Stimulated activated CD8-positive, alpha-beta memory T cell treated with anti-CD3 and anti-CD28 coated beads, Interleukin-12 subunit alpha, Interleukin-12 subunit beta, amount 100 ng/mL, for 4 hours (primary cell): ENCODE data around the gene AIP.

Experiments used
- DNase-seq: peaks from one replicate; pipeline ENCODE4 v3.0.0-alpha.2; 2020; ENCODE audit warnings: low read depth

Gene AIP

DNA sequence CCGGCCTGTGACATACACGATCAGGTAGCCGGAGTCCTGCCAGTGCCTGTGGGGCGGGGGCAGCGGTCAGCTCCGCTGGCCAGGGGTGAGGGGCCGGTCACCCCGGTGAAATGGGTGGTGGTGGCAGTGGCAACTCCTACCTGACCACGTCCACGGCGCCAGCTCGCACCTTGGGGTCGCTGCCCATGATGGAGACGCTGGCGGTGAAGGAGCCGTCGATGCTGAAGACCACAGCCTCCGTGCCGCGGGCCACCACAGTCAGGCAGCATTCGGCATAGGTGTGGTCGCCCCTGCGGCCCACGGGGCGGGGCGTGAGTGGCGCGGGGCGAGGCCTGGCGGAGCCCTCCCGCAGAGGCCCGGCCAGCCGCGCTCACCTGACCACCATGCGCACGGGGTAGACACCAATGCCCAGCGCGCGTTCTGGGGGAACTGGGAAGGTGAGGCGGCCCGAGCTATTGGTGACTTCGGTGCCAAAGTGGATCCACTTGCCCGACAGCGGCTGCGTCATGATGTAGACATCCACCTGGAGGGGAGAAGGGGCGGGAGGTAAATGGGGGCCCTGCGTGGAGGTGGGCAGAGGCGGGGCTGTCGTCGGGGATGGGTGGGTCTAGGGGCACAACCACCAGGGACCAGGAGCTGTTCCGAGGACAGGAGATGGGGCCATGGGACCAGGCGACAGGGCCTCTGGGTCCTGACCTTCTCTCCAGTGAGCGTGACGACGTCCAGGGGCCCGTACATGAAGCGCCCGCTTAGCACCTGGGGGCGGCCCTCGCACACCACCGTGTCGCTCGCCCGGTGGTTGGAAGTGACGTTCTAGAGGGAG is 10.9 kb downstream of the AIP start:
- no peak for DNase-seq

DNA sequence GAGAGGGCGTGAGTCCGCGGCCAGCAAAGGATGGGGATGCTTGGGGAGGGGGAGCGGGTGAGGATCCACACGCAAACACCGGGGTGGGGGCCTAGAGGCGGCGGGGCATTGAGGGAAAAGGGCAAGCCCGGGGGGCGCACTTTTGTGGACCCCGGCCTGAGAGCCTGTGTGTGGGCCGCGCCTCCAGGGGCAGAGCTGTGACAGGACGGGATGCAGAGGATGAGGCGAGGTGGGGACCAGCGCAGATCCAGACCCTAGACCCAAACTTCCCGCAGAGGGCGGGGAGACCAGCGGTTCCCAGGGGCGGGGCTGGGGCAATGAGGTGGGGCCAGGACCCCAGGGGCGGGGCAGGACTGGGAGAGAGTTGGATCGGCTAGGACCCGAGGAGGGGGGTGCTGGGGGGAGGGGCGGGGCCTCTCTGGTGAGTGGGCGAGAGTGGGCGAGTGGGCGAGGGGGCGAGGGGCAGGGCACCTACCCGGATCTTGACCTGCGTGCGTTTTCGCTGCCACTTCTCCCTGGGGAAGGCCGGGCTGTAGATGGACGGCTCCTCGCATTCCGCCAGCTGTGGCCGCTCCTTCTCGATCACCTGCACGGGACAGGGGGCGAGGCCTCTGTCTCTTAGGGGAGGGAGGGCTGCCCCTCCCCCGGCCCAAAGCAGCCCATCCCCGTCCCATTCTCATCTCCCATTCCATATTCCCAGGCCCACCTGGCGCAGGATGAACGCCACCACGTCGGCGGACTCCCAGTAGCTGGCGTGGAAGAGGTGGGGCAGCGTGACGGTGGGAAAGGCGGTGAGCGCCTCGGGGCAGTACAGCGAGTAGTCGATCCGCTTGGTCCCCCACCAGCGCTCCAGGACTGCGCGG is 11.8 kb downstream of the AIP start:
- DNase-seq, result no peak

DNA sequence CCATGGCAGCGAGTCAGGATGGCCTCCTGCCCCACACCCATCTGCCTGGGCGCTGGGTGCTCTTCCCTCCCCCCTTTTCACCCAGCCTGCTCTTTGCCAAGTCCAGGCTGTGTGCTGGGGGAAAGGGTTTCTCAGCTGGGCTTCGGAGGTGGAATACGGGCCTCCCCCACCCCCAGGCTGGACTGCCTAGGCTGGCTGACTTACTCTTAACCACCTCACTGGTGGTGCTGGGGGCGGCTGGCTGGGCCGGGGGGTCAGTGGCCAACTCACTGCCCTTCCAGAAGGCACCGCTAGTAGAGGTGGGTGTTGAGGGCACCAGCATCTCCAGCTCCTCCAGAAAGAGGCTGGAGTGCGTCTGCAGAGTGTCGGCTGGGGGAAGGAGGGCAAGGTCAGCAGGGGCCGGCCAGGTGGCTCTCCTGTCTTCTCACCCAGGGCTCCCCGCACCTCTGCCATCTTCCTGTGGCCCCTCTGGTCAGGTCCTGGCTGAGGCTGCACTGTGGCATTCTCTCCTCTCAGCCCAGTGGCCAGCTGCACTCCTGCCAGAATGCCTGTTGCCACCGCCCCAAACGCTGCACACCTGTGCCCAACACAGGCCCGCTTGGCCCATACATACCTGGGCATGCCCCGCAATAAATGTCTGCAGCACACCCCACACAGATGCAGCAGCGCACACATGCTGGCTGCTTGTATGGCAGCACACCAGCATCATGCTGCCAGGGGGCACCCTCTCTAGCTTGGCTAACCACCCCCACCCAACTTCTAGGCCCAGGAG is 12.6 kb downstream of the AIP start:
- DNase-seq, result no peak

DNA sequence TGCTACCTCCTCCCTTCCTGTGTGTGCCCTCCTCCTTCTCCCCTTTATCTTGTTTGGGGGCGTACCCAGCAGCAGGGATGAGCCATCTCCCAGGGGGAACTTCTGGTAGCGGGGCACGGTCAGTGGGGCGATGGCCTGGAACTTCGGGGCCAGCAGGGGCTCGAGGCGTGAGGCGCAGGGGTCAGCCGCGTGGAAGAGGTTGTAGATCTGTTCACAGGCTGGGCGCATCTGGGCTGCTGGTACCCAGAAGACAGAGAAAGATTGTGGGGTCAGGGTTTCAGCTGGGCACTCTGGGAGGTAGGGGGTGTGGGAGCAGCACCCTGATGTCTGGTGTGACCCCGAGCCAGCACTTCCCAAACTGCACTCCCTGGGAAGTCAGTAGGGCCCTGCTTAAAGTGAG is 13.3 kb downstream of the AIP start:
- no peak for DNase-seq

DNA sequence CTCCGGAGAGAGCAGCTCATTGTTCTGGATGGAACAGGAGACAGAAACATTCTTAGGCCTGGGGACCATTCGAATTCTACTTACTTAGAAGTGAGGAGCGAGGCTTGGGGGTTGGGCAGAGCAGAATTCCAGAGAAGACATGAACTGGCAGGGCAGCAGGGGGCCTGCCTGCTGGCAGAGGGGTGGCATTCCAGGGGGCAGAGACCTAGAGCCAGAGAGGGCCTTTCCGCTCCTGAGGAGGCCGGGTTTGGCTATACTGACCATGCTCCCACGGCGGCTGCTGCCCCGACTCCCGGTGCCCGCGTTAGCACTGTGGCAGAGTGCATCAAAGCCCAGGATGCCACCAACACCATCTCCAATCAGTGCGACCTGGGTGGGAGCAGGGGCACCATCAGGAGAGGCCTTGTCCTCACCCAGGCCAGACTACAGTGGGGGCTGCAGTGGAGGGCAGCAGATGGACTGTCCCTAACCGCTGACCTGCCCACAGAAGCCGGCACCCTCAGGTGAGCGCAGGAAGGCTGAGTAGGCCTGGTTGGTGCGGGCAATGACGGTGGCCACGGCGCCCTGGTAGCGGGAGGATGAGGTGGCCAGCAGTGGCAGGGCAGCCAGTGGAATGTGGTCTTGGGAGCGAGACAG is 14.9 kb downstream of the AIP start:
- DNase-seq, result no peak

DNA sequence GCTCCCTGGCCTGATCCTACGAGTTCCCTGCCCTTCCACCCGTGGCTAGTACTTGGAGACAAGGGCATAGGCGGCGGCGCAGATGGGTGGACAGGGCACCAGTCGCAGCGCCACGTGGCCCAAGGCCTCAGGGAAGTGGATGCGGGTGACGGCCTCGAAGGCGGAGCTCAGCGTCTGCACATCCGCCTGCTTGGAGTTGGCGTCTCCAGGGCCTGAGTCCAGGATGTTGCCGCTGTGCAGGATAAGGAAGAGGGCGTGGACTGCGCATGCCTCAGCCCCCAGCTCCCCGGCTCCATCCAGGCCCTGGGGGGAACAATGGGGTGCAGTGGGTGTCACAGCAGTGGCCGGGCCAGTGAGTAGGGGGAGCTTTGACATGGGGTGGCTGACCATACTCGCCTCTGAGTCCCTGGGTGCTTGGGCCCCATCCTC is 15.7 kb downstream of the AIP start:
- no peak for DNase-seq

DNA sequence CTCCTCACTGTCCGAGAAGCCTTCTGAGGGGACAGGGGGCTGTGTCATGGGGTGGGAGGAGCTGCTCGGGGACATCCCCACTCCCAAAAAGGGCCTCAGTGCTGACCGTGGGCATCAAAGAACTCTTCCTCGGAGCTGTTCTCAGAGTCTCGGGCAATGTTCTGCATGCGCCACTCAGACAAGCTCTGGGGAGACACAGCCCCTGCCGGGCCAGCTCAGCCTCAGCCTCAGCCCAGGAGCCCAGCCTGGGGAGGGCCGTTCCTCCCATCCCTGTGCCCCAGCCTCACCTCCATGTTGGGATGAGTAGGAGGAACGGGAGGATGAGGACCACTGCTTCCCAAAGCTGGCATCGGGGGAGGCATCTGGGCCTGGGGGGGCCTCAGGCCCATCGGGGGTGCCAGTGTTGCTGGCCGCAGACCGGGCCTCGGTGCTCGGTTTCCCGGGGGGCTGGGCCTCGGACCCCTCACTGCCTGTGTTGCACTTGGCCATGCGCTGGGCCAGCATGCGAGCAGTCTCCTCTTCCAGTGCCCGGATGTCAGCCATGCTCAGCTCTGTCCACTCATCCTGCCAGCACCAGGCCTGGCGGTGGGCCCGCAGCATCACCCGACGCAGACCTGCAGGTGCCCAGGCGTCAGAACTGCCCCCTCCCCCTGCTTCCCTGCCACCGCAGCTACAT is 17.1 kb downstream of the AIP start:
- no peak for DNase-seq

DNA sequence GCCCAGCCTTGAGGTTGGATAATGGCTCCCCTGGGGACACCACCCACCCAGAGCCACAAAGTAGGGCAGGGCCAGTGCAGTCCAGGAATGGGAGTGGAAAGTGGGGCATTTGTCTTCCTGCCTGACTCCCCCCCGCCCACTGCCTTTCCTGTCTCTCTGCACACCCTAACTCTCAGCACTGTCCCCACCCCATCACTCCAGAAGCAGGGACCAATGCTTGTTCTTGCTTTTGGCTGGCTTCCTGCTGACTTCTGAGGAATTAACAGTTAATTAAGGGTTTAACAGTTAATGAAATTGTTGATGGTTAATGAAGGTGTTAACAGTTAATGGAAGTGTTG is 17.6 kb downstream of the AIP start:
- DNase-seq, result no peak

DNA sequence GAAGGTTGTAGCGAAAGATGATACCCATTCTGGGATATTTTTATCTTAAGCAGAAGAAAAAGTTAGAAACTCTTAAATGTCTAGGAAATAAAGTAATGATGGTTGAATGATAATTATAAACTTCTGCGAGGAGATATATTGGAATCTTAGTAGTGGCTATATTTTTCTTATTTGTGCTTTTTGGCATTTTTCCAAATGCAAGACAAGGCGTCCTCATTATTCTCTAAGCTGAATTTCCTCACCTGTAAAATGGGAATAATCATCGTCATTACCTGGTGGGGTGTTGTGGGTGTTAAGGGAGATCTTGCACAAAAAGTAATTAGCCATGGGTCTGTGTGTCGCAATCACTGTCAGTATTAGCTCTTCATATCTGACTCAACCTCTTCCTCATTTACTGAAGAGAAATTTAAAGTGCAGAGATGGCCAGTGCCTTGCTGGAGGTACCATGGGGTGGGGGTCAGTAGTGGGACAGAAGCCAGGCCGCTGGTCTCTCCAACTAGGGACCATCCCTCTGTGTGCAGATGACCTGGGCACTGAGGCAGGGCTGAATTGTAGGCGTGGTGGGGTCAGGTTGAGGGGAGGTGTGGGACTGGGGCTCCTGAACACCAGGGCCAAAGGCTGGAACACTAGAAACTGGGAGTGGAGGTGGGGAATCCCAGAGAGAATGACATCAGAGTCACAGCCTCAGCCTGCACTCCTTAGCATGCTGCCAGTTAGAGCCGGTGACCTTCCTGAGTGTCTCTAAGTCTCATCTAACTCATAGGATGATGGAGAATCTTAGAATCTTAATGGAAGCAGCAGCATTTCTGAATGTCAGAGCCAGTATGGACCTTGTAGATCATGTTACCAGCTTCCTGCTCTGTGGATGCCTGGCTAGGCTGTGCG is 18.2 kb downstream of the AIP start:
- DNase-seq, result no peak

DNA sequence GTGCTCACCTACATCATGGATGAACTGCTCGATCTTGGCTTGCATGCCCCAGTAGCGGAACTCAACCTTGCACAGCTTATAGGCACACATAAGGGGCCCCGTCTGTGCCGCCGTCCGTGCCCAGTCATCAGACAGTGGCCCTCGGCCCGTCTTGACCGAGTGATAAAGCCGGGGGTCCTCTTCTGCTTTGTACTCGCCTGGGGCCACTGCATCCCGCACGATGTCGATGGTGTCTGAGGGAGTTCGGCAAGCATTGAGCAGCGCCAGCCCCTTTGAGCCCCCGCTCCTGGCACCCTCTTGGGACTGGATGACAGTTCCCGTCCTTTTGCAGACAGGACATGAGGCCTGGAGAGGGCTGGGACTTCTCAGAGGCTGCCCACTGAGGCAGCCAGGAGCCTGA is 19.0 kb downstream of the AIP start:
- no peak for DNase-seq

DNA sequence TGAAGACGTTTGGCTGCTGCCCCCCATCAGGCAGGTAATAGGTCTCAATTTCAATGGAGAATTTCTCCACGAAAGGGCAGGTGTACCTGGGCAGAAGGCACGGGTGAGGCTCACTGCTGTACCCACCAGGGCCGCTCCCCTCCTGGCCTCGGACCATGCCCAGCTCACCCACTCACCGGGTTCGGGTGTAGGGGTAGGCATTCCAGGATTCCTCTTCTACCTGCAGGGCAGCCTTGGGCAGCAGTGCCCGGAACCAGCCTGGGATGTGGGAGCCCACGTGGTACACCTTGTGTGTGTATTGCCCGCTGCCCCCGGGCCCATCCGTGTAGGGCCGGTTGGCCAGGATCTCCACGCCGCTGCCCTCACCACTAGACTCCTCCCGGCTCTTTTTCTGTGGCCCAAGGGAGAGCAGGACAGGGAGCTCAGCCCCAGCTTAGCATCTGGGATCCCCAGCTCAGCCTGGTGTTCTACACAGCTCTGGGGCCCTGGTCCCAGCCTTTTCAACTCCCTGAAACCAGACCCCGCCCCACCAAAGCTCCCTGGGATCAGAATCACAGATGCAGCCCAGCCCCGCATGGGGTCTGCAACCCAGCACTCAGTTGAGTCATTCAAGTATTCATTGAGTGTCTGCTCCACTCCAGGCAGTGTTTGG is 19.6 kb downstream of the AIP start:
- no peak for DNase-seq

DNA sequence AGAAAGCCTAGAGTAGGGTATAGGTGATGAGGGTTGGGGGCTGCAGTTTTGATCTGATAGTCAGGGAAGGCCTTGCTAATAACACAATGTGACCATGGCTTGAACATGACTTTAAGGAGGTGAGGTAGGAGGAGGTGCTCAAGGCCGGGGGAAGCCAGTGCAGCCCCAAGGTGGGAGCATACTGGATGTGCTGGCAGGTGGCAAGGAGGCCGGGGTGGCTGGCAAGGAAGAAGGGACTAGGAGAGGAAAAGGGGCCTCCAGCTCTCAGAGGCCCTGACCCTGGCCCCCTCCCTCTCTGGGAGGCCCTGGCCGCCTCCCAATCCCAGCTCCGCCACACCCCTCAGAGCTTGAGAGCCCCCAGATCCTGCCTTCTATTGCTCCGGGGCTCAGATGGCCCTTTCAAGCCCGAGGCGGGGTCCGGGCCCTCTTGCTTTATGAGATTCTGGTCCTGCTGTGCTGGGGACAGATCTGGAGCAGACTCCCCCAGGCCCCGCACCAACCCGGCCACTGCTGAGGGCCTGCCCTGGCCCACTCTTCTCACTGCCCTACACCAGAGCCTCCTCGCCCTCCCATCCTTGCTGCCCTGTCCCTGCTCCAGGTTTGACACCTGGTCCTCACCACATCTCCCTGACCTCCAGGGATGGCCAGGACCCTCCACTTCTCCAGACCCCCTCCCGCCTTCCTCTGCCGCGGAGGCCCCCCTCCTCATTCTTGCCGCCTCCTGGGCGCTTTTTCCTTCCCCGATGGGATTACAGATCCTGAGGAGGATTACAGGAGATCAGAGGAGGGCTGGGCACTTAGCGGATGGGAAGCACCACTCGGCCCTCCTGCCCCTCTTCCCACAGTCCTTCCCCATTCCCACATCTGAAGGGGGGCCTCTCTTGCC is 20.5 kb downstream of the AIP start:
- no peak for DNase-seq

DNA sequence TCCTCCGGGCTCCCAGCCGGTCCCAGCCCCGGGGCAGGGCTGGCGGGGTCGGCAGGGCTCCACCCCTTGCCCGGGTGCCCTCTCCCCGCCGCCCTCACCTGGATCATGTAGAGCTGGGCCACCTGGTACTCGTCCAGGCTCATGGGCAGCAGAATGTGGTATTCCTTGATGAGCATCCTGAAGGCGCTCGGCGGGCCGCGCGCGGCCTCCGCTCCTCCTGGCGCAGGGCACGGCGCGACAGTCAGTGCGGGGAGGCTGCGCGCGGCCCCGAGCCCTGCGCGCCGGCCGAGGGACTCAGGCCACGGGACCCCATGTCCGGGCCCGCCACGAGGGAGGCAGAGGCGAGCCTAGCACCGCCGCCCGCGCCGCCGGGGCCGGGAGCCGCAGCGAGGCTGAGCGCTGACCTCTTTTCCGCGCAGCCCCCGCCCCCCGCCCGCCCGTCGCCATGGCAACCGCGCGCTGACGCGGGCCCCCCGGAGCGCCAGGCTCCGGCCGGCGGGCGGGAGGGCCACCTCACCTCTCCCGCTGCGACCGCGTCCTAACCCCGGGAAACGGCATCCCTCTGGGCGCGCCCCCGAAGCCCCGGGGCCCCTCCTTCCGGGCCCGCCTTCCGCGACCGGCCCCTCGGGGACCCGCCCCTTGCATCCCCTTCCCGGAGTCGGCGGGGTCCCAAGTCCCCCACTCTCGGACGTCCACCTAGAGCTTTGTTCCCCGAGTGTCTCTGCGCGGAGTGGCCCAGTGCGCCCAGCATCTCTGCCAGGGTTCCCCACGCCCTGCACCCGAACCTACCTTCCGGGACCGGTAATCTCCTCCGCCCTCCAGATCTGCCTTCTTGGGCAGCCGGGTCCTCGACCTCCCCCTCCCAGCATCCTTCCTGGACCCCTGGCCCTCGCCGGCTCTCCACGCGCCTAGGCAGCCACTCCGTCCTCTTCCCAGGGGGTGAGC is 21.5 kb downstream of the AIP start:
- peak; percentile 36 for DNase-seq

DNA sequence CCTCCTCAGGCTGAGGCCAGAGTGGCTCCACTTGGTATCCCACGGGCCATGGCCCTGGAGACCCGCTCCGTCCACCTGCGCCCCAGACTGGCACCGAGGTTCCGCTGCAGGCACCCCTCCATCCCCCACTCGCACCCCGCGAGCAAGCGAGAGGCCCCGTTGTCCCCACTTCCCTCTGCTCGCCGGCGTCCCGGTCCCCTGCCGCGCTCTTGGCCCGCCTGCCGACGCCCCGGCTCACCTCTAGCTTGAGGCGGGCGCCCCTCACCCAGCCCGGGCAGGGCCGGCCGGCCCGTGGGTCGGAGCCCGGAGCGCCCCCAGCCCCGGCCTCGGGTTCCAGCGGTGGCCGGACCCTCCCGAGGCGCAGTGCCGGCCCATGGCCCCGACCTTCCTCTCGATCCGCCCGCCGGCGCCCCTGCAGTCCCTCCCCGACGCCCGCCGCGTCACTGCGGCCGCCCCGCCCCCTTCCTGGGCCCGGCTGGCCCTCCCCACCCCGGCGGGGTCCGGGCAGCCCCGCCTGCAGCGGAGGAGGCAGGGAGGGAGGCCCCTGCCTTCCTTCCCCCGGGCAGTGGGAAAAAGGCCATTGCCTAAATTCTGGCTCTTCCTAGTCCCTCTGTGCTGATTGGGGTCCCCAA is 22.2 kb downstream of the AIP start, which contains the start of gene PITPNM1:
Gene PITPNM1 (minus strand): TSS at position 414 of the 632 bp plus-strand sequence. CDS start 1,183 bp downstream, outside the sequence.
- DNase-seq, result peak; percentile 71

DNA sequence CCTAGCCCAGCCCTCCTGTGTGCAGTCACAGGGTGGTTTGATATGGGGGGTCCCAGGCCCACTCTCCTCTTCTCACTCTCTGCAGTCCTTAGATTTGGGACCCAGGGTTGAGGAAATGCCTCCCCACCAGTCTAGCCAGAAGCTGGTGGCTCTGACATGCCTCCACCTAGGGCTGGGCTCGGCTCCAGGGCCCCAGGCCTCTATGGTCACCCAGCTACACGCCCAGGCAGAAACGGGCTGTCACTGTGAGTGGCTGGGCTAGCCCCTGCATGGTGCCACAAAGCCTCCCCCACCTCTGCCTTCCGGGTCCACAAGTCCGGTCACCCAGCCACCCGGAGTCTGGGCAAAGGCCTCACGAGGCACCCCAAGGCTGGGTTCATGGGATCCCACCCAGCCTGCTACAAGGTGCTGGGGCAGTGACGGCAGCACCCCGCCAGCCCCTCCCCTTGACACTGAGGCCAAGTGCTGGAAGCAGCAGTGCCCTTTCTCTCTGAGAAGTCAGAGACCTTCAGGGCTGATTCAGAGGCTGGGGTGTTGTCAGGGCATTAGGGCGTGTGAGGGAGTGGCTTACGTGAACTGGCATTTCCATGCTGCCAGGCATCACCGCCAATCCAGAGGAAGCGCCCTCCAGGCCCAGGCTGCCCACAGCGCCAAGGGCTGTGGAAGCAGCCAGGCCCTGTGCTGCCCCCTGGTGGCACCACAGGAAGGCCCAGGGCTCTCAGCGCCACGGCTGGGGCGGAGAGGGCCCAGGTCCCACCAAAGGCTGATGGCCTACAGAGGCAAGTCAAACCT is 23.0 kb downstream of the AIP start:
- DNase-seq, result peak; percentile 78

DNA sequence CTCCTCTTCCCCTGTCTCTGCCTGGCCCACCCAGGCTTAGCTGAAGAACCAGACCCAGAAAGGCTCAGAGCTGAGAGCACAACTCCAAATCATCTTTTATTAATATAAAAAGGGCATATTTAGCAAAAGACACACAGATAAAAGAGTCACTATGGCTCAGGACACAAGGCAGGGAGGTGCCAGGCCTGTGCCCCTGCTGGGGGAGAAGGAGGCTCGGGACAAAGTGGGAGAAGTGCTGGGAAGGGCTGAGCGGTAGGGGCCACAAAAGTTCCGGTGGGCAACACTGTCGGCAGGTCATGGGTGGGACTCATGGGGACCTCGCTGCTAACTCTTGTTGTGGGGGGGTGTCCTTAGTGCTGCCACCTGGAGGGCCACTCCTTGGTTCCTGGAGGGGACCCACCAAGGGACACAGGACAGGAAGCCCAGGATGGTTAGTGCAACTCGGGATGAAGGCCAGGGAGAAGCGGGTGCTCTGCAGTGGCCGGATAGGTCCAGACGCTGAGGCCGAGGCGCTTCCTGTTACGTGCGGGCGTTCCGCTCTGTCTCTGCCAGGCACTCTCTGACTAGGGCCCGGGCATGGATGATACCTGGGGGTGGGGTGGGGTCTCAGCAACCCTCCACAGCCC is 23.7 kb downstream of the AIP start:
- no peak for DNase-seq
